ENCODE measurements around the gene COA1. TPM values are rescaled to one million over a fixed set of nuclear protein-coding genes. Genes with fewer than 3 reads are reported as not detected.

COA1 gene
- total RNA-seq, 2 donors from 2014 or later: 104 to 144 TPM

DNA sequence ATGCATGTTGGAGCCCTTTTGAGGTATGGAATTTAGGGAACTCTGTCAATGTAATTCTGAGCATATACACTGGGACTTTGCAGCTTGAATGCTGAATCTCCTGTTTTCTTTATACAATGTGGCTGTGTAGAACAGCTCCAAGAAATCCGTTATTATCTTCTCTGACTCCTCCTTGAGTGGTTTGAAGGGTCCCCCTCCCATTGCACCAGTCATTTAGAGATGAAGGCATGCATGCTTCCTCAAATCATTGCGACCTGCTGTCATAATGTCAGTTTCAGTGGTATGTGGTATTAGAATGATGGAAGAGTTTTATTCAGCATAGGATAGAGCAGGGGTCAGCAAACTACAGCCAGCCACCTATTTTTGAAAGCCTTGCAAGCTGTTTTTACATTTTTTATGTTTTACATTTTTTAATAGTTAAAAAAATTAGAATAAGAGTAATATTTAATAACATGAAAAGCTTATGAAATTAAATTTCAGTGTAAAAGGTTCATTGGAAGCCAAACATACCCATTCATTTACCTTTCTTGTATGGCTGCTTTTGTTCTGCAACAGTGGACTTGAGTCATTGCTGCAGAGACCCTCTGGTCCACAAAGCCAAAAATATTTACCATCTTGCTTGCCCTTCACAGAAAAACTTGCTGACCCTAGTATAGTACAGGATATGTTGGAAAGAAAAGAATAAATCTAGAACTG, 138.3 kb downstream of the COA1 start:
- no peaks in the 10 kb centered on the region for H3K9me3 Mint-ChIP-seq
- H3K36me3 Mint-ChIP-seq (ENCODE audit: low read depth): peaks cover 2% of the 10 kb centered on the region
- no peaks in the 10 kb centered on the region for H3K27me3 Mint-ChIP-seq (ENCODE audit: insufficient read depth)
- Histone ChIP-seq H3K9ac (ENCODE audit: extremely low read depth, low read length, poor library complexity, severe bottlenecking) (no peak overlapping the region), H3K27ac (ENCODE audit: low read depth, low read length) (no peak overlapping the region), H3K9me3 (ENCODE audit: control insufficient read depth, low read length) (no peaks in the 10 kb centered on the region), H3K27me3 (ENCODE audit: control insufficient read depth, insufficient read depth, low read length, poor library complexity, severe bottlenecking) (no peaks in the 10 kb centered on the region), H3K4me3 (ENCODE audit: low read length) (no peak overlapping the region), H3K4me1 (ENCODE audit: control insufficient read depth, insufficient read depth, low read length) (no peaks in the 10 kb centered on the region), H3K36me3 (ENCODE audit: control insufficient read depth, insufficient read depth, low read length) (peaks cover 1% of the 10 kb centered on the region)
- TF ChIP-seq, protein P1, sequence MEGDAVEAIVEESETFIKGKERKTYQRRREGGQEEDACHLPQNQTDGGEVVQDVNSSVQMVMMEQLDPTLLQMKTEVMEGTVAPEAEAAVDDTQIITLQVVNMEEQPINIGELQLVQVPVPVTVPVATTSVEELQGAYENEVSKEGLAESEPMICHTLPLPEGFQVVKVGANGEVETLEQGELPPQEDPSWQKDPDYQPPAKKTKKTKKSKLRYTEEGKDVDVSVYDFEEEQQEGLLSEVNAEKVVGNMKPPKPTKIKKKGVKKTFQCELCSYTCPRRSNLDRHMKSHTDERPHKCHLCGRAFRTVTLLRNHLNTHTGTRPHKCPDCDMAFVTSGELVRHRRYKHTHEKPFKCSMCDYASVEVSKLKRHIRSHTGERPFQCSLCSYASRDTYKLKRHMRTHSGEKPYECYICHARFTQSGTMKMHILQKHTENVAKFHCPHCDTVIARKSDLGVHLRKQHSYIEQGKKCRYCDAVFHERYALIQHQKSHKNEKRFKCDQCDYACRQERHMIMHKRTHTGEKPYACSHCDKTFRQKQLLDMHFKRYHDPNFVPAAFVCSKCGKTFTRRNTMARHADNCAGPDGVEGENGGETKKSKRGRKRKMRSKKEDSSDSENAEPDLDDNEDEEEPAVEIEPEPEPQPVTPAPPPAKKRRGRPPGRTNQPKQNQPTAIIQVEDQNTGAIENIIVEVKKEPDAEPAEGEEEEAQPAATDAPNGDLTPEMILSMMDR (conservative IDR thresholded peaks at IDR 0.05): no peak
- H3K4me3 Mint-ChIP-seq: no peak overlapping the region
- H3K27ac Mint-ChIP-seq: no peak overlapping the region
- DNase-seq: no peak
- 85% methylated on average over 2 of the region's 2 CpGs; no CpG with 5 or more reads in 1 of the 2 experiments for WGBS, 2 experiments (ENCODE audit: insufficient coverage in 1 of 2, insufficient read length in 1 of 2)
- H3K4me1 Mint-ChIP-seq: peaks cover 14% of the 10 kb centered on the region

DNA sequence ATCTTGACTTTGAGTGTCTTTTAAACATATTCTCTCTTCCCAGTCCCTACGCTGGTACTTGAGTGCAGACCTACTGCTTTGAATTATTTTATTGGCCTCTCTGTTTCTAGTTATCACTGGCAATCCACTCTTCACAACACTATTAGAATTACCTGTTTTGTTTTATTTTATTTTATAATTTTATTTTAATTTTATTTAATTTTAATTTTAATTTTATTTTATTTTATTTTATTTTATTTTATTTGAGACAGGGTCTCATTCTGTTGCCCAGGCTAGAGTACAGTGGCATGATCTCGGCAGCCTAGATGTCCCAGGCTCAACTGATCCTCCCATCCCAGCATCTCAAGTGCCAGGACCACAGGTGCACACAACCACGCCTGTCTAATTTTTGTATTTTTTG, 139.6 kb downstream of the COA1 start:
- H3K4me3 ChIP-seq (ENCODE audit: low read length): no peak overlapping the region
- DNase-seq: no peak
- Mint-ChIP-seq H3K4me1 (peaks cover 23% of the 10 kb centered on the region), H3K4me3 (no peak overlapping the region), H3K9me3 (no peaks in the 10 kb centered on the region), H3K36me3 (ENCODE audit: low read depth) (no peaks in the 10 kb centered on the region), H3K27me3 (ENCODE audit: insufficient read depth) (no peaks in the 10 kb centered on the region), H3K27ac (no peak overlapping the region)
- H3K9me3 ChIP-seq (ENCODE audit: control insufficient read depth, low read length): no peaks in the 10 kb centered on the region
- H3K9ac ChIP-seq (ENCODE audit: extremely low read depth, low read length, poor library complexity, severe bottlenecking): no peak overlapping the region
- peaks cover 3% of the 10 kb centered on the region for H3K4me1 ChIP-seq (ENCODE audit: control insufficient read depth, insufficient read depth, low read length)
- H3K36me3 ChIP-seq (ENCODE audit: control insufficient read depth, insufficient read depth, low read length): no peaks in the 10 kb centered on the region
- H3K27ac ChIP-seq (ENCODE audit: low read depth, low read length): no peak overlapping the region
- TF ChIP-seq, protein P1 (conservative IDR thresholded peaks at IDR 0.05): no peak
- H3K27me3 ChIP-seq (ENCODE audit: control insufficient read depth, insufficient read depth, low read length, poor library complexity, severe bottlenecking): no peaks in the 10 kb centered on the region
- 88 to 100% methylated on average over 3 of the region's 3 CpGs for WGBS, 2 experiments (ENCODE audit: insufficient coverage in 1 of 2, insufficient read length in 1 of 2)

Other genes starting within 250 kb of the COA1 start
- 10 to 100 TPM; 15.6 to 18.4 TPM for gene STK17A, start 146.4 kb downstream of the COA1 start, total RNA-seq
- 10 to 100 TPM; 32.0 to 41.2 TPM for gene BLVRA, start 29.2 kb upstream of the COA1 start, total RNA-seq
- 10 to 100 TPM; 86.5 to 91.0 TPM for gene MRPS24, start 140.0 kb upstream of the COA1 start, total RNA-seq
- gene URGCP, start 177.1 kb upstream of the COA1 start, total RNA-seq: 10 to 100 TPM; 23.2 to 23.8 TPM
- 10 to 100 TPM in 1 of 2 donors, 1 to 10 TPM in 1; 10.0 to 10.7 TPM for gene UBE2D4, start 196.9 kb upstream of the COA1 start, total RNA-seq